22Rv1 (cell line): ENCODE results near the gene SP110.

Experiments
- ZFX ChIP-seq: fragments of 450-650 bp; IDR thresholded peaks from 2 replicates; pipeline ENCODE4 v1.6.1; 2017; ENCODE audit warnings: antibody characterized with exemption, borderline replicate concordance
- TF ChIP-seq, protein P1 (sequence below): fragments of 450-650 bp; IDR thresholded peaks from 2 replicates; pipeline ENCODE4 v1.5.1; 2017; ENCODE audit warnings: mild to moderate bottlenecking

DNA sequence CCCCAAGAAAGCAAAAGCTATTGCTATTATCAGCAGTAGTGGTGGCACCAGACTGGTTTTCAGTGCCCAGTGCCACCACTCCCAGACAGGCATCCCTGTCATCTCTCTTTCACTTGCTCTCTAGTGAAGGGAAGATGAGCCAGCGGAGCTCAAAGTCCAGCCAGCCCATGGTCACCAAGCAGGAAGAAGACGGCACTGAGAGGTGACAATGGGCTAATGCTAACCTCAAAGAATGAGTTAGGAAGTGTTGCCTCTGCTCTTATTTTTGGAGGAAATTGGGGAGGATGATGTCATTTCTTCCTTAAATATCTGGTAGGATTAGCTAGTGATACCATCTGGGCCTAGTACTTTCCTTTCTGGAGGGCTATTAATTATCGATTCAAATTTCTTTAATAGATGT, 7.4 kb upstream of the SP110 start:
- TF ChIP-seq, protein P1, sequence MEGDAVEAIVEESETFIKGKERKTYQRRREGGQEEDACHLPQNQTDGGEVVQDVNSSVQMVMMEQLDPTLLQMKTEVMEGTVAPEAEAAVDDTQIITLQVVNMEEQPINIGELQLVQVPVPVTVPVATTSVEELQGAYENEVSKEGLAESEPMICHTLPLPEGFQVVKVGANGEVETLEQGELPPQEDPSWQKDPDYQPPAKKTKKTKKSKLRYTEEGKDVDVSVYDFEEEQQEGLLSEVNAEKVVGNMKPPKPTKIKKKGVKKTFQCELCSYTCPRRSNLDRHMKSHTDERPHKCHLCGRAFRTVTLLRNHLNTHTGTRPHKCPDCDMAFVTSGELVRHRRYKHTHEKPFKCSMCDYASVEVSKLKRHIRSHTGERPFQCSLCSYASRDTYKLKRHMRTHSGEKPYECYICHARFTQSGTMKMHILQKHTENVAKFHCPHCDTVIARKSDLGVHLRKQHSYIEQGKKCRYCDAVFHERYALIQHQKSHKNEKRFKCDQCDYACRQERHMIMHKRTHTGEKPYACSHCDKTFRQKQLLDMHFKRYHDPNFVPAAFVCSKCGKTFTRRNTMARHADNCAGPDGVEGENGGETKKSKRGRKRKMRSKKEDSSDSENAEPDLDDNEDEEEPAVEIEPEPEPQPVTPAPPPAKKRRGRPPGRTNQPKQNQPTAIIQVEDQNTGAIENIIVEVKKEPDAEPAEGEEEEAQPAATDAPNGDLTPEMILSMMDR: no peak
- TF ChIP-seq ZFX: no peak
